Stromal cell of bone marrow (primary cell): ENCODE results near the gene WWP2.

ENCODE experiments used
- DNase-seq: peaks from one replicate; pipeline ENCODE4 v3.0.0-alpha.2; 2012; ENCODE audit warnings: low read depth

The WWP2 gene

DNA sequence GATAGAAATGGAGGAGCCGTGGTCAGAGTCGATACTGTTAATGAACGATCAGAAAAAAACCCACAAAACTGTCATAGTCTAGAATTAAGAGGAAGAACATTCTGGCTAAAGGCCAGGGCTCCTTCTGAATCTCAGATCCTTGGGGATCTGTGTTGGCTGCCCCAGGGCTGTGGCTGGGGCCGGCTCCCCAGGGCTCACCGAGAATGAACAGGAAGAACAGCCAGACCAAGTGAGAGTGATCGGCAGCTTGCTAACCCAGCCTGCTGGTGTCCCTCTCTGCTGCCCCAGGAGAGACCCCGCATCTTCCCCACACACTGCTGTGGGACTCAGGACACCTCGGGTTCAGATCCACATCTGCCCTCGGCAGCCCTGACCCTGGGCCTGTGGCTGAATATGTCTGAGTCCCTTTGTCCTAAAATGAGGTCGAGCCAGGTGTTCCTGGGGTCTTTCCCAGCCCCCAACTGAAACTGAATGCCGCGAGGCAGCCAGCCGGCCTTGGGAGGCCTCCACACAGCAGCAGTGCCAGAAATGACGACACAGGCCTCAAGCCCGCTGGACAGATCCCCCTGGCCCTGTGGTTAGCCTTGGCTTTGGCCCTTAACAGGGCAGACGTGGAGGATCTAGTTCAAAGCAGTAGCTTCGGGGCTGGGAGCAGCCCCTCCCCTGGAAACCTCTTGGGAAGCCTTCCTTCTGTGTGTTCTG, 165.1 kb downstream of the WWP2 start:
- peak; percentile 86 for DNase-seq

GRCh38 chr16:69928856-69929400, 166.8 kb downstream of the WWP2 start:
- DNase-seq = no peak

GRCh38 chr16:69929480-69929879, 167.3 kb downstream of the WWP2 start:
- DNase-seq = no peak

- DNase-seq = peak; percentile 51
Measured at GRCh38 chr16:69930117-69930776, 168.1 kb downstream of the WWP2 start.

- no peak for DNase-seq
Measured at GRCh38 chr16:69931631-69932030, 169.5 kb downstream of the WWP2 start.

GRCh38 chr16:69932228-69932627, 170.1 kb downstream of the WWP2 start:
- DNase-seq = no peak

GRCh38 chr16:69932691-69933392, 170.7 kb downstream of the WWP2 start:
- DNase-seq = no peak

DNA sequence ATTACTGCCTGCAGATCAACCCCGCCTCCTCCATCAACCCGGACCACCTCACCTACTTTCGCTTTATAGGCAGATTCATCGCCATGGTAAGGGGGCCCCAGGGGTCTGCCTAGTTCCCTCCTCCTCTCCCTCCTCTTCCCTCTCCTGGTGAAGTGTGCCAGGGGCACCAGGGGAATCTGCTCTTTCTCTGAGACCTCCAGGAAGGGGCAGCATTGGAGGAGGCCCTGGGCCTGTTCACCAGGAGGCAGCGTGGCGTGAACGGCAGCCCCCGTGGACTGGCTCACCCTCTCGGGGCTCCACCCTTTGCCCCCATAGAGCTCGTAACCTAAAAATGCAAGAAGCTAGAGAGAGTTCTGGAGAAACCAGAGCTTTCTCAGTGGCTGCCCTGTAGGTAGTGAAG, 171.9 kb downstream of the WWP2 start:
- DNase-seq = no peak

DNA sequence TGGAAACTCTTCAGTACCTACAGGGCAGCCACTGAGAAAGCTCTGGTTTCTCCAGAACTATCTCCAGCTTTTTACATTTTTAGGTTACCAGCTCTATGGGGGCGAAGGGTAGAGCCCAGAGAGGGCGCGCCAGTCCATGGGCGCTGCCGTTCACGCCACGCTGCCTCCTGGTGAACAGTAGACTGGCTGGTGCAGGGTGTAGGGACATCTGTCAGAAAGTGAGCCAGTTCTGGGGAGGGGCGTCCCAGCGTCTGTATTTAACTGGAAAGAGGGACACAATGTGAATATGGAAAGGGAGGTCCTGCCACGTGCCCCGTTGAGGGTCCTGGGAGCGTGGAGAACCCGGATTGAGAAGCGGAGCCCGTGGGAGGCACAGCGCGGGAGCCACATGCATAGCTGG, 172.6 kb downstream of the WWP2 start:
- DNase-seq = no peak

DNA sequence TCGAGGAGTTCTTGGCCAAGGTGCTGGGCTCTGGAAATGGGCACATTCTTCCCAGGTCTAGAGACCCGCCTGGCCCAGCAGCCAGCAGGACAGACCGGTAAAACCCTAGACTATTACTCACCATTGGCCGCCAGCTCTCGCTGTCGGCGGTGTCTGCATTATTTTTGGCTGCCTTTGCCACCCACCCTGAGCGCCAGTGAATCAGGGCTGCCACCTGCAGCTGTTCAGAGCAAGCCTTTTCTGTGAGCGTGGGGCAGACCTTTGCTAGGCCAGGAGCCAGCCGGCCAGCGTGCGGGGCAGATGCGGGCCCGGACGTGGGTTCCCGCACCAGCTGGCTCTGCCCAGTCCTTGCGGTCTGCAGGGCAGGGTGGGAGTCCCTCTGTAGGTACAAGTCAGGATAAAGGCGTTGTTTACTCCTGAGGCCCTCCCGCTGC, 173.2 kb downstream of the WWP2 start:
- DNase-seq = no peak

DNA sequence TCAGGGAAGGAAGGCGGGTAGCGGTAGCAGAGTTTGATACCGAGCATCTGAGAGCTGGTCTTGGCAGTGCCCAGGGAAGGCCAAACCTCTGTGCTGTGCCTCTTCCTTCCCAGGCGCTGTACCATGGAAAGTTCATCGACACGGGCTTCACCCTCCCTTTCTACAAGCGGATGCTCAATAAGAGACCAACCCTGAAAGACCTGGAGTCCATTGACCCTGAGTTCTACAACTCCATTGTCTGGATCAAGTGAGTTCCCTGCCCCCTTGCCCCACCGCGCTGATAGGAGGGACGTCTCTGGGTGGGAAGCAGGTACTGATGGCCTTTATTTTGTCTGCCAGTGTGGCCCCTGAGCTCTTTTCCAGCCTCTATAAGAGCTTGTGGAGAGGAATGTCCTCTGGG, 173.6 kb downstream of the WWP2 start:
- DNase-seq = no peak

GRCh38 chr16:69936252-69936651, 174.1 kb downstream of the WWP2 start:
- DNase-seq = no peak

GRCh38 chr16:69936751-69937211, 174.6 kb downstream of the WWP2 start:
- no peak for DNase-seq

- DNase-seq = no peak
Measured at GRCh38 chr16:69937465-69937951, 175.4 kb downstream of the WWP2 start.

- DNase-seq = no peak
Measured at GRCh38 chr16:69938981-69939820, 177.1 kb downstream of the WWP2 start.

GRCh38 chr16:69939821-69940585, 177.9 kb downstream of the WWP2 start:
- no peak for DNase-seq

GRCh38 chr16:69940676-69941075, 178.5 kb downstream of the WWP2 start:
- DNase-seq = no peak

GRCh38 chr16:69941251-69942098, 179.3 kb downstream of the WWP2 start:
- no peak for DNase-seq

DNA sequence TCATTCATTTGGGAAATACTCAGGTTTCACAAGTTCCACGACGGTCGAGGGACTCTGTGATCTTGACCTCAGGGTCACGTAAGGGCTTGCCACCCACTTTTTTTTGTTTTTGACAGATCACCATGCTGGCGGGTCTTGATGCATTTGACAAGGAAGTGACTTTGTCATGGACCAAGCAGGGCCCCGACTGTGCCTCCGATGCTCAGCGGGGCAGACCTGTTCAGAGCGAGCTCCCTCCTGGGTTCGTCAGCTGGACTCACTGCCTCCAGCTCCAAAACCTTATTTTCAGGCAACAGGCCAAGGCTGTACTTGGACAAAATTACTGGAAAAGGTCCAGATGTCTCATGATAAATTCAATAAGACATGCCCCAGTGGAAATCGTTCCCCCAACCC, 180.0 kb downstream of the WWP2 start:
- no peak for DNase-seq

- no peak for DNase-seq
Measured at GRCh38 chr16:69942627-69943170, 180.6 kb downstream of the WWP2 start.
